Loucy (cell line): ENCODE results near the gene H19.

Experiments used
- H2AFZ ChIP-seq: fragments of 200-600 bp; sonication (generic); 2 replicates; pipeline ENCODE4 v1.6.0; 2016; ENCODE audit warnings: antibody characterized with exemption, mild to moderate bottlenecking, low read length, moderate library complexity
- H3F3A ChIP-seq: fragments of 200-600 bp; 2 replicates; pipeline ENCODE4 v1.6.0; 2016; ENCODE audit warnings: antibody characterized with exemption, low read depth, mild to moderate bottlenecking
- H3K27me3 ChIP-seq: fragments of 200-600 bp; sonication (generic); 2 replicates; pipeline ENCODE4 v1.6.1; 2014; ENCODE audit warnings: low read length, mild to moderate bottlenecking; ENCODE audit not compliant: insufficient read depth, poor library complexity, severe bottlenecking
- H3K36me3 ChIP-seq: fragments of 200-600 bp; sonication (generic); 2 replicates; pipeline ENCODE4 v1.6.1; 2016; ENCODE audit warnings: low read length; ENCODE audit not compliant: insufficient read depth
- H3K4me1 ChIP-seq: fragments of 200-600 bp; sonication (generic); 2 replicates; pipeline ENCODE4 v1.5.1; 2014; ENCODE audit warnings: low read length, mild to moderate bottlenecking; ENCODE audit not compliant: insufficient read depth, poor library complexity, severe bottlenecking
- H3K4me2 ChIP-seq: fragments of 200-600 bp; sonication (generic); 2 replicates; pipeline ENCODE4 v1.6.0; 2014; ENCODE audit warnings: antibody characterized with exemption, low read length, low read depth, mild to moderate bottlenecking; ENCODE audit not compliant: poor library complexity, severe bottlenecking
- H3K4me3 ChIP-seq: fragments of 200-600 bp; sonication (generic); 2 replicates; pipeline ENCODE4 v1.5.1; 2014; ENCODE audit warnings: low read length, mild to moderate bottlenecking, mixed read lengths; ENCODE audit not compliant: poor library complexity, severe bottlenecking
- H3K79me2 ChIP-seq: fragments of 200-600 bp; sonication (generic); 2 replicates; pipeline ENCODE4 v1.6.1; 2014; ENCODE audit warnings: low read length; ENCODE audit not compliant: insufficient read depth
- H3K9ac ChIP-seq: fragments of 200-600 bp; sonication (generic); 2 replicates; pipeline ENCODE4 v1.6.0; 2014; ENCODE audit warnings: mild to moderate bottlenecking, low read depth, low read length, moderate library complexity; ENCODE audit not compliant: poor library complexity, severe bottlenecking
- H3K9me2 ChIP-seq: fragments of 200-600 bp; sonication (generic); replicated peaks from 2 replicates; pipeline ENCODE4 v1.6.1; 2016; ENCODE audit warnings: low read depth, low read length, mixed read lengths
- H3K9me3 ChIP-seq: fragments of 200-600 bp; sonication (generic); 2 replicates; pipeline ENCODE4 v1.6.1; 2014; ENCODE audit warnings: mild to moderate bottlenecking, antibody characterized with exemption, low read length, low read depth; ENCODE audit not compliant: insufficient read depth
- H4K20me1 ChIP-seq: fragments of 200-600 bp; sonication (generic); 2 replicates; pipeline ENCODE4 v1.6.0; 2014; ENCODE audit warnings: antibody characterized with exemption, low read length, mild to moderate bottlenecking; ENCODE audit not compliant: insufficient read depth, poor library complexity, severe bottlenecking
- CTCF ChIP-seq: fragments of 200-600 bp; sonication (generic); conservative IDR thresholded peaks from 2 replicates; pipeline ENCODE4 v1.5.1; 2014; ENCODE audit warnings: mild to moderate bottlenecking, antibody characterized with exemption, low read length
- EZH2phosphoT487 ChIP-seq: fragments of 200-600 bp; IDR thresholded peaks from 2 replicates; pipeline ENCODE4 v1.6.1; 2018; ENCODE audit warnings: antibody characterized with exemption, mild to moderate bottlenecking, moderate library complexity, borderline replicate concordance

H19 gene

DNA sequence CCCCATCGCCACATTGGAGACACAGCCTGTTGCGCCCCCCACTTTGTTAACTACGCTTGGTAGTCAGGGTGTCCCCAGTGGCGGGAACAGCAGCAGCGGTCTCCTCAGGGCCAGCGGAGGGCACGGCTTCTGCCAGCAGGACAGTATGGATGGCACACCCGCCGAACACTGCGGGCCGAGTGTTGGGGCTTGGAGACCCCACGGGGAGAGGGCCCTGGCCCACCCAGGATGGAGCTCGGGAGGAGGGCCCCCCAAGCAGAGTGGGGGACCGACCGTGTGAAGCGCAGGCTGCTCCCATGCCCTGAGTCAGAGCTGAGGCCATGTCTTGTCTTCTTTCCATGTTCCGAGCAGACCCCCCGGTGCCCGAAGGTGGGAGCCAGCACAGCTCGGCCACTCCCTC, 32.7 kb downstream of the H19 start:
- H3K4me2 ChIP-seq: no peak overlapping the region
- H3K79me2 ChIP-seq: no peaks in the 10 kb centered on the region
- no peaks in the 10 kb centered on the region for H3K27me3 ChIP-seq
- no peaks in the 10 kb centered on the region for H3K9me3 ChIP-seq
- no peak for TF ChIP-seq EZH2phosphoT487
- TF ChIP-seq CTCF: no peak
- no peaks in the 10 kb centered on the region for H3F3A ChIP-seq
- no peaks in the 10 kb centered on the region for H4K20me1 ChIP-seq
- H3K4me1 ChIP-seq: no peaks in the 10 kb centered on the region
- no peak overlapping the region for H2AFZ ChIP-seq
- no peaks in the 10 kb centered on the region for H3K9me2 ChIP-seq
- no peak overlapping the region for H3K4me3 ChIP-seq
- no peak overlapping the region for H3K9ac ChIP-seq
- H3K36me3 ChIP-seq: no peaks in the 10 kb centered on the region

DNA sequence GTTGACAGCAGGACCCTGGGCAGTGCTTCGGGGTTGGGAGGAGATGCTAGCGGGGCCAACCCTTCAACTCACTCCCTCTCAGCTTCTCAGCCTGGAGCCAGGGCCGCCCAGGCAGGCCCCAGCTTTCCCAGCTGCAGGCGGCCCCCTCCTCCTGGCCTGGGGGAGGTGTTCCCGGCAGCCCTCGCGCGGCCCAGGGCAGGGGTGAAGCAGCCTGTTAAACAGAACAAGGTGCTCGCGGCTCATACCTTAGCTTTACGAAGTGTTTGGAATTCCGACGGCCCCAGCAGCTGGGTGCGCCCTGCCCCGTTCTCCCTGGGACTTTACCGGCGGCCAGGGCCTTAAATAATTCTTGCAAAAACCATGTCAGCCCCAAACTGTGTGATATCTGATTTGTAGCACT, 33.3 kb downstream of the H19 start:
- Histone ChIP-seq H3F3A (no peaks in the 10 kb centered on the region), H4K20me1 (no peaks in the 10 kb centered on the region), H3K79me2 (no peaks in the 10 kb centered on the region), H3K9me2 (no peaks in the 10 kb centered on the region), H3K36me3 (no peaks in the 10 kb centered on the region), H3K27me3 (no peaks in the 10 kb centered on the region), H3K4me3 (no peak overlapping the region), H3K4me1 (no peaks in the 10 kb centered on the region), H2AFZ (no peak overlapping the region), H3K9ac (no peak overlapping the region), H3K9me3 (no peaks in the 10 kb centered on the region), H3K4me2 (no peak overlapping the region)
- TF ChIP-seq CTCF (no peak), EZH2phosphoT487 (no peak)

GRCh38 chr11:1963864-1964263, 33.8 kb downstream of the H19 start:
- H3K4me2 ChIP-seq: no peak overlapping the region
- H3K9me3 ChIP-seq: no peaks in the 10 kb centered on the region
- no peaks in the 10 kb centered on the region for H3K36me3 ChIP-seq
- H3K4me1 ChIP-seq: no peaks in the 10 kb centered on the region
- no peak overlapping the region for H3K9ac ChIP-seq
- H3K9me2 ChIP-seq: no peaks in the 10 kb centered on the region
- no peak for TF ChIP-seq EZH2phosphoT487
- TF ChIP-seq CTCF: no peak
- no peaks in the 10 kb centered on the region for H3K79me2 ChIP-seq
- no peaks in the 10 kb centered on the region for H3K27me3 ChIP-seq
- H3F3A ChIP-seq: no peaks in the 10 kb centered on the region
- H2AFZ ChIP-seq: no peak overlapping the region
- no peak overlapping the region for H3K4me3 ChIP-seq
- no peaks in the 10 kb centered on the region for H4K20me1 ChIP-seq
